ENCODE results near the gene PAIP2B.
"Not testable (repeated sequence)": the region's sequence is repeated elsewhere in the genome, so short reads cannot be mapped to it uniquely, and the experiment has no call there.

PAIP2B gene

GRCh38 chr2:71215447-71215846, 11.5 kb downstream of the PAIP2B start:
- no peak for DNase-seq

GRCh38 chr2:71212336-71212735, 14.6 kb downstream of the PAIP2B start:
- DNase-seq, result no peak

GRCh38 chr2:71210292-71210691, 16.6 kb downstream of the PAIP2B start:
- no peak for DNase-seq

- no peak for DNase-seq
These were observed 18.1 kb downstream of the PAIP2B start for GRCh38 chr2:71208756-71209155.

GRCh38 chr2:71207601-71208000, 19.3 kb downstream of the PAIP2B start:
- DNase-seq, result no peak

- DNase-seq, result no peak
These were observed 20.6 kb downstream of the PAIP2B start for GRCh38 chr2:71206271-71206670.

GRCh38 chr2:71191570-71191943, 35.3 kb downstream of the PAIP2B start:
- DNase-seq, result no peak

GRCh38 chr2:71190656-71191569, 36.0 kb downstream of the PAIP2B start:
- peak; percentile 47 for DNase-seq

GRCh38 chr2:71187589-71187988, 39.3 kb downstream of the PAIP2B start:
- no peak for DNase-seq

- DNase-seq, result no peak
These were observed 39.9 kb downstream of the PAIP2B start for GRCh38 chr2:71186973-71187372.

- DNase-seq, result peak; percentile 34
These were observed 43.4 kb downstream of the PAIP2B start for GRCh38 chr2:71183306-71184115.

- no peak for DNase-seq
These were observed 45.6 kb downstream of the PAIP2B start for GRCh38 chr2:71181316-71181715.

GRCh38 chr2:71178836-71179235, 48.1 kb downstream of the PAIP2B start:
- not testable (repeated sequence) for DNase-seq

- DNase-seq, result no peak
These were observed 52.7 kb downstream of the PAIP2B start for GRCh38 chr2:71174207-71174606.

GRCh38 chr2:71173096-71173495, 53.8 kb downstream of the PAIP2B start:
- no peak for DNase-seq

GRCh38 chr2:71166812-71167211, 60.1 kb downstream of the PAIP2B start:
- no peak for DNase-seq

- DNase-seq, result peak; percentile 77
These were observed 69.6 kb downstream of the PAIP2B start for GRCh38 chr2:71157124-71157793.

GRCh38 chr2:71156573-71156972, 70.3 kb downstream of the PAIP2B start:
- no peak for DNase-seq

- no peak for DNase-seq
These were observed 71.1 kb downstream of the PAIP2B start for GRCh38 chr2:71155846-71156245.

GRCh38 chr2:71154798-71155197, 72.1 kb downstream of the PAIP2B start:
- DNase-seq, result peak; percentile 54

GRCh38 chr2:71154279-71154678, 72.6 kb downstream of the PAIP2B start:
- DNase-seq, result no peak

- no peak for DNase-seq
These were observed 73.2 kb downstream of the PAIP2B start for GRCh38 chr2:71153585-71154224.

GRCh38 chr2:71151620-71152019, 75.3 kb downstream of the PAIP2B start:
- peak; percentile 13 for DNase-seq
